ENCODE results near the gene PDE3B.
"Not testable (repeated sequence)": the region's sequence is repeated elsewhere in the genome, so short reads cannot be mapped to it uniquely, and the experiment has no call there.

PDE3B gene

GRCh38 chr11:14678350-14678749 lies 34.7 kb downstream of the PDE3B start:
- no peak for DNase-seq

DNA sequence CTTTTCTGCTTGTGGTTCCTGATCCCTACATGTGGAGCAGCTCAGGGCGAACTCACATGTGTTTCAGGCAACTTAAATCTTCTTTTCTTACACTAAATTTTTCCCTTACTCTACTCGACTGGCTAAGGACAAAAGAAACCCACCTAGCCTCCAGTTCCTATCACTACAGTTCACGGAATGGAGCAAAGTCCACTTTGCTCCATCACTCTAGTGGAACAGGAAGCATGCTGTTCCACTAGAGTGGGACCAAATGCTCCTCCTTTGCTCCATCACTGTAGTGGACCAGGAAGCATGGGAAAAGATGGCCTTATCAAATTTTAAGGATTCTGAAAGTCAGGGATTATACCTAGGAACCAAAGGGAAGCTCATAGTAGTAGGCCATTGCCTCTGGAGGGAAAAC lies 36.1 kb downstream of the PDE3B start:
- no peak for DNase-seq

DNA sequence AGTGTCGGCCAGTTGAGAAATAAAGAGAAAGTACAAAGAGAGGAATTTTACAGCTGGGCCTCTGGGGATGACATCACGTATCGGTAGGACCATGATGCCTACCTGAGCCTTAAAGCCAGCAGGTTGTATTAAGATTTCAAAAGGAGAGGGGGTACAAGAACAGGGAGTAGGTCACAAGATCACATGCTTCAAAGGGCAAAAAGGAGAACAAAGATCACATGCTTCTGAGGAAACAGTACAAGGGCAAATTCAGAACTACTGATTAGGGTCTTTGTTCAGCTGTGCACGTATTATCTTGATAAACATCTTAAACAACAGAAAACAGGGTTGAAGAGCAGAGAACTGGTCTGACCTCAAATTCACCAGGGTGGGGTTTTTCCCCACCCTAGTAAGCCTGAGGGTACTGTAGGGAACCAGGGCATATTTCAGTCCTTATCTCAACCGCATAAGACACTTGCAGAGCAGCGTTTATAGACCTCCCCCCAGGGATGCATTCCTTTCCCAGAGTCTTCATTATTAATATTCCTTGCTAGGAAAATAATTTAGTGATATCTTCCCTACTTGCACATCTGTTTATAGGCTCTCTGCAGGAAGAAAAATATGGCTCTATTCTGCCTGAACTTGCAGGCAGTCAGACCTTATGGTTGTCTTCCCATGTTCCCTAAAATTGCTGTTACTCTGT lies 40.8 kb downstream of the PDE3B start:
- DNase-seq = not testable (repeated sequence)

DNA sequence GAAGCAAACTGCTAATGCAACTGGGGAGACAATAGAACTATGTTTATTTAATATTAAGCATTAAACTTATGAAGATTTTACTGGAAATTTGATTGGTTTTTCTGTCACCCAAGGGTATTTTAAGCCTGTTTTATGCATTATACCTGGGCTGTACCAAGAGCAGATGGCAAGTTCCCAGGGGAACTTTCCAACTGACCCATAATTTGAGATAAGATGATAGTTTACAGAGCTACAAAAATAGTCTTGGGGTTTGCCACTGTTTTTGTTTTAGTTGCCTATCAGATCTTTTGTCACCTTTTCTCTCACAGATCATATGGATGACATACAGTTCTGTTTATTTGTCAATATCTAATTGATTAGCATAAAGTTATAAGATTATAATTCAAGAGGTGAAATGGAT lies 43.9 kb downstream of the PDE3B start:
- no peak for DNase-seq

- no peak for DNase-seq
Measured at GRCh38 chr11:14687943-14688627, 44.5 kb downstream of the PDE3B start.

GRCh38 chr11:14695656-14696055 lies 52.1 kb downstream of the PDE3B start:
- DNase-seq = not testable (repeated sequence)

DNA sequence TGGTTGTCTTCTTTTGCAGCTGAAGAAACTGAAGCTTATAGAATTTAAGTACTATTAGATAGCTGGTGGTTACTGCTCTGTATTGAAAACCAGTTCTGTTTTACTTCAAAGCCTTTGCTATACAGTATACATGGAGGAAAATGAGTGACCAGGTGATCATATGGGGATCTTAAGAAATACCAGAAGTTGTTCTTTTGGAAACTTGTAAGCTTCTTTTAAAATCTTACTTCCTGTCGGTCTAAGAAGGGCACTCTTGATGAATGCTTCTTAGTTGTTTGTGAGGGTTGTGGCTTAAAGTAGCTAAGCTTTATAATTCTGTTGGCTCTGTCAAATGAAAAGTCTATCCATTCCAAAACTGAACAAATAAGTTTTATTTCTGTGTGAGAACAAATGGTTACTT lies 55.2 kb downstream of the PDE3B start:
- DNase-seq = no peak

GRCh38 chr11:14700593-14700992 lies 57.0 kb downstream of the PDE3B start:
- no peak for DNase-seq

DNA sequence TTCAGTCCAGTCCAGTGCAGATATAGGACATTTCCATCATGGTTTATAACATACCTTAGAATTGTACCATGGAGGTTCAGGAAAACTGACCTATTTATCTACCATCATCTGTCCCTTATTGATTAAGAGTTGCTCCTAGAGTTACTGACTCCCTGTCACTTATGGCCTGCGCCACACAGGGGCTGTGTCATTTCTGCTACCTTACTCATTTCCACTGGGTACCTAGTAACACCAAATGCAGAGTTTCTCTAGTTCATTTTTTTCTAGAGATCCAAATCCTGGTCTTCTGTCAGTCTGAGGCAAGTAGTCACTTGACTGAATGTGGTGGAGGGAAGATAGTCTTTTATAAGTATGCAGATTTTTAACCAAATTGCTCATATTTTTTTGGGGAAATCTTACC lies 59.2 kb downstream of the PDE3B start:
- no peak for DNase-seq

DNA sequence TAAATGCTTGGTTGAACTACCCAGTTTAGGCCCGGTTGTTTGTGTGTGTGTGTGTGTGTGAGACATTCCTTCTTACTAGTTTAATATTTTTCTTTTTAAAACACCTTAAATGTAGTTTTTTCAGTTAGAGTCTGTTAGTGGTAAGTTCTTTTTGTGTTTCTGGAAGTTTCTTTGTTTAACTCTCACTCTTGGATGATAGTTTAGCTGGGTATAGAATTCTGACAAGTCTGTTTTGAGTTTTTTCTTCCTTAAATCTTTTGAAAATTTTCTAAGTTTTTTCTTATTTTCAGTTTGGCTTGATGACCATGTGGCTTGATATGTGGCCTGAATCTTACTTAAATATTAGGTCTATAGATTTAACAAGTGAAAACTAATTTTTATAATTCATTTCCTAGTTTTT lies 60.1 kb downstream of the PDE3B start:
- no peak for DNase-seq

DNA sequence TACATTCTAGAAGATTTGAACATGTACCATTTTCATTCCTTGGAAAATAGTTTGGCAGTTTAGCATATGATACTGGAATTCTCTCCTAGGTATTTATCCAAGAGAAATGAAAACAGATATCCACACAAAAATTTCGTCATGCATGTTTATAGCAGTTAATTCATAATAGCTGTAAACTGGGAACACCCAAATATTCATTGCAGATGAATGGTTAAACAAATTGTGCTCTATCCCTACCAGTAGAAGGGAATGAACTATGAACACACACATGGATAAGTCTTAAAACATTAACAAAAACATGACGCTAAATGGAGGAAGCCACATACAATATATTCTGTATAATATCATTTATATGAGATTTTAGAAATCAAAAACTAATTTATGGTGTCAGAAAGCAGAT lies 61.5 kb downstream of the PDE3B start:
- DNase-seq = no peak

DNA sequence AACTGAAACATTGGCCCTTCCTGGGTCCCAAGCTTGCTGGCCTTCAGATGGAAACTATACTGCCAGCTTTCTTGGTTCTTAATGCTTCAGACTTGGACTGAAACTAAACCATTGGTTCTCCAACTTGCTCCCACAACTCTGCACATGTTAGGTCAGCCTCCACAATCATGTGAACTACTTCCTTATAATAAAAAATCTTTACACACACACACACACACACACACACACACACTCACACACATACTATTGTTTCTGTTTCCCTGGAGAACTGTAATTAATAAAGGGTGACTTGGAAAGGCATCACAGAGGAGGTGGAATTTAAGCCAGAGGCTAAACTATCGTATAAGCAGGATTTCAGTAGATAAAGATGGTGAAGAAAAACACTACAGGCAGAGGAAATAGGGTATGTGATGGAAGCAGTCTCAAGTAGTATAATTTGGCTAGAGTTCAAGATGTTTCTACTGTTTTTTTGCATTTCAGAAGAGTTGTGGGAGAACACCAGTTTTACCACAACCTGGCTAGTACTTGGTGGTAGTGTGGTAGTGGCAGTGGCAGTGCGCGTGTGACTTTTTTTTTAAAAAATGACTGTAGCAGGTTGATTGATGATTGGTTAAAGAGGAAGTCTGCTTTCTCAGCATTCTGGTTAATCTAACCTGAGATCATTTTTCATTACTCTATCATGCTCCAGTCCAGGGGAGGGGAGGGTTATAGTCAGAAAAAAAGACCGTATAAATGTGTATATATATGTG lies 70.1 kb downstream of the PDE3B start:
- DNase-seq = no peak

GRCh38 chr11:14715669-14716068 lies 72.1 kb downstream of the PDE3B start:
- not testable (repeated sequence) for DNase-seq

- no peak for DNase-seq
Measured at GRCh38 chr11:14722496-14722895, 78.9 kb downstream of the PDE3B start.

GRCh38 chr11:14725150-14725549 lies 81.5 kb downstream of the PDE3B start:
- no peak for DNase-seq

DNA sequence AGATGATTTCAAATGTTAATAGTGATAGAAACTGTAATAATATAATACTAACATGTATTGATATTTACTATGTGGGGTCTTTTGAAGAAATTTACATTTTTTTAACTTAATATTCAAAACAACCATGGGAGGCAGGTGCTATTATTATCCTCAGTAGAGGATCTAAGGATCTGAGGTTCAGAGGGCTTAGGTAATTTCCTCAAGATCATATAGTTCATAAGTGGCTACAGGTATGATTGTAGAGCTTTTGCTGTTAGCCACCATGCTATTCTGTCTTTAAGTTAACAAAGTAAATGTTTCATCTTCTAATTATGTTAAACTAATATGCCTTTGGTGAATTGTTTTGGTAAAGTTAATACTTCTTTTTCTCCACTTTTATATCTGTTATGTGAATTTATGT lies 83.6 kb downstream of the PDE3B start:
- no peak for DNase-seq

DNA sequence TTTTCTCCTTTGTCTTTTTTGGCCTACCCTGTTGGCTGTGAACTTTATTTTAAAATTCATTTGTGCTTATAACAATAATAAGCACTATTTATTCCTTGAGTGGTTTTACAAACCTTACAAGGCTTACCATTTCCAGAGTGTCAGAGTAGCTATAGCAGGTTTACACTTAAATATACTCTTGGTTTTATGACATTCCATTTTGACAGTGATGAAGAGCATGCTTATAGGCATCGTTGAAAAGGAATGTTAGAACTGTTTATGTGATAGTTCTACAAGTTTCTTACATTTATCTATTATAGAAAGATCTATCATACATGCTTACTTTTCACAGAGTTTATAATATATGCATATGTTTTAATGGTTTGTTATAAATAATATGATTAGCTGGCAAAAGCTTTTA lies 84.1 kb downstream of the PDE3B start:
- DNase-seq = no peak

GRCh38 chr11:14740539-14740938 lies 96.9 kb downstream of the PDE3B start:
- DNase-seq = not testable (repeated sequence)

DNA sequence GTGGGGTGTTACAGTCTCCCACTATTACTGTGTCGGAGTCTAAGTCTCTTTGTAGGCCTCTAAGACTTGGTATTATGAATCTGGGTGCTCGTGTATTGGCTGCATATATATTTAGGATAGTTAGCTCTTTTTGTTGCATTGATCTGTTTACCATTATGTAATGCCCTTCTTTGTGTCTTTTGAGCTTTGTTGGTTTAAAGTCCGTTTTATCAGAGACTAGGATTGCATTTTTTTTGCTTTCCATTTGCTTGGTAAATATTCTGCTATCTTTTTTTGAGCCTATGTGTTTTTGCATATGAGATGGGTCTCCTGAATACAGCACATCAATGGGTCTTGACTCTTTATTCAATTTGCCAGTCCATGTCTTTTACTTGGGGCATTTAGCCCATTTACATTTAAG lies 97.6 kb downstream of the PDE3B start:
- no peak for DNase-seq

GRCh38 chr11:14742849-14743559 lies 99.4 kb downstream of the PDE3B start:
- DNase-seq = no peak

GRCh38 chr11:14743667-14744066 lies 100.1 kb downstream of the PDE3B start:
- DNase-seq = not testable (repeated sequence)

DNA sequence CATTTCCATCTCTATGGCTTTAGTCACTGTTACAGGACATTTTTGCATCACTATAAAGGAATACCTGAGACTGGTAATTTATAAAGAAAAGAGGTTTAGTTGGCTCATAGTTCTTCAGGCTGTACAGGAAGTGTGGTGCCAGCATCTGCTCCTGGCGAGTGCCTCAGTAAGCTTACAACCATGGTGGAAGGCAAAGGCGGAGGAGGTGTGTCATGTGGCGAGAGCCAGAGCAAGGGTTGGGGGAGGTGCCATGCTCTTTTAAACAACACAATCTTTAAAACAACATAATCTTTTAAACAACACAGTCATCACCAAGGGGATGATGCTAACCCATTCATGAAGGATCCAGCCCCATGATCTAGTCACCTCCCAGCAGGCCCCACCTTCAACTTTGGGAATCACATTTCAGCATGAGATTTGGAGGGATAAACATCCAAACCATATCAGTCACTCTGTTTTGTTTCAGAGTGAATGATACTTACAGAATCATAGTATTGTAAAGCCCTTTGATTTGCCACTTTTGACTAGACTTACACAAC lies 103.3 kb downstream of the PDE3B start:
- DNase-seq = no peak

DNA sequence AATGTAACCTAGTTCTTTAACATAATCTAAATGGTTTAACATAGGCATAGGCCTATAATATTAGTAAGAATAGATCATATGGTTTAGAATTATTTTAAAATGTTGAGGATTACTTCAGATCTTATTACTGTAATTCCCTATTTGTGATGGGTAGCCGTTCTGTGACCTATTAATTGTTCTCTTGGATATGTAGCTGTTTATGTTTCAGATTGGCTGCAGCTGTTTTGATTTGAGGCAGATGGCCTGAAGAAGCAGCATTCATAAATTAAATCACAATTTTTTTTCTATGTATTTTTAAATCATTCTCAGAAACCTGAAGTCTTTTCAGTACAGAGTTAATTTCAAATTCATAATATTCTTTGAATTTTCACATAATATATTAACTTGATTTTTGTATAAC lies 104.5 kb downstream of the PDE3B start:
- DNase-seq = no peak
